ENCODE measurements around the gene GDPD2. TPM values are rescaled to one million over a fixed set of nuclear protein-coding genes. Genes with fewer than 3 reads are reported as not detected.

The GDPD2 gene
- total RNA-seq, 6 experiments from 2014 or later, result not detected

GRCh38 chrX:70479247-70479921, 56.3 kb downstream of the GDPD2 start:
- H3K27ac ChIP-seq, result no peak overlapping the region
- no peak overlapping the region for H3K4me3 ChIP-seq

DNA sequence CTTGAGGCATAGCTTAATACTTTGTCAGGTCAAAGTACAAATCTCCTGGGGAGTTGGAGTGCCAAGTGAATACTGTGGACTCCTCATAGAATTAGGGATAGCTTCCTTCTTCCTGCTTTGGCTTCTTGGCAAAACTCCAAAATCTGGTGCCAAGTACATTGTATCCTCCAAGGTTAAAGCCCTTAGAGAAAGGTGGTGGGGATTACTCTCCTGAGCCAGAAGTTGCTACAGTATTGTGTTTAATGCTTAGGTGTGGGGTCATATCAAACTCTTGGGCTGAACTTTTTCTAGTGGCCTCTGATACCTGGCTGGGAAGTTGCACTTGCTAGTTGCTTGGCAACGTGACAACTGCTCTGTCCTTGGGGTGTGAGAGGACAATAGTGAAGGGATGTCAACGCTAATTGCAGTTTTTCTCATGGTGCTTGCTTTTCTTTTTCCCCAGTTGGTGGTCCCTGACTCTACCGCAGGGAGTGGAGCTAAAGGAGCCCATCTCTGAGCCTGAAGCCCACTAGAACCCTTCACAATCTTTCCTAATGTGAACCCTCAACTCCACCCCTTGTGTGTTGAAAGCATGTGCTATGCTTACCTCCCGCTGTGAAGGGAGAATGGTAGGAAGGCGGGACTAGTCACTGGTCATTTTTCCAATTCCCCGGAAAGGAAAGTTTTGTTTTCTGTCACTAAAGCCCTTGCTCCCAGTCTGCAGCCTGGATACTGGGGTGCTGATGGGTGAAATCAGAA, 57.0 kb downstream of the GDPD2 start:
- H3K36me3 ChIP-seq, result no peaks in the 10 kb centered on the region
- no peak overlapping the region for H3K27ac ChIP-seq
- 51% methylated on average over 4 of the region's 6 CpGs for WGBS (ENCODE audit: insufficient coverage, low coverage, low lambda C conversion rate, missing lambda C conversion rate)
- H3K27me3 ChIP-seq, result peaks cover 3 to 6% of the 10 kb centered on the region in 2 donors
- ATAC-seq (no peak), DNase-seq (no peak)
- no peaks in the 10 kb centered on the region for H3K4me1 ChIP-seq
- no peaks in the 10 kb centered on the region for H3K9me3 ChIP-seq
- TF ChIP-seq POLR2A (IDR thresholded peaks at IDR 0.05), result no peak
- TF ChIP-seq, protein P1, sequence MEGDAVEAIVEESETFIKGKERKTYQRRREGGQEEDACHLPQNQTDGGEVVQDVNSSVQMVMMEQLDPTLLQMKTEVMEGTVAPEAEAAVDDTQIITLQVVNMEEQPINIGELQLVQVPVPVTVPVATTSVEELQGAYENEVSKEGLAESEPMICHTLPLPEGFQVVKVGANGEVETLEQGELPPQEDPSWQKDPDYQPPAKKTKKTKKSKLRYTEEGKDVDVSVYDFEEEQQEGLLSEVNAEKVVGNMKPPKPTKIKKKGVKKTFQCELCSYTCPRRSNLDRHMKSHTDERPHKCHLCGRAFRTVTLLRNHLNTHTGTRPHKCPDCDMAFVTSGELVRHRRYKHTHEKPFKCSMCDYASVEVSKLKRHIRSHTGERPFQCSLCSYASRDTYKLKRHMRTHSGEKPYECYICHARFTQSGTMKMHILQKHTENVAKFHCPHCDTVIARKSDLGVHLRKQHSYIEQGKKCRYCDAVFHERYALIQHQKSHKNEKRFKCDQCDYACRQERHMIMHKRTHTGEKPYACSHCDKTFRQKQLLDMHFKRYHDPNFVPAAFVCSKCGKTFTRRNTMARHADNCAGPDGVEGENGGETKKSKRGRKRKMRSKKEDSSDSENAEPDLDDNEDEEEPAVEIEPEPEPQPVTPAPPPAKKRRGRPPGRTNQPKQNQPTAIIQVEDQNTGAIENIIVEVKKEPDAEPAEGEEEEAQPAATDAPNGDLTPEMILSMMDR (IDR thresholded peaks at IDR 0.05), result no peak
- intact Hi-C loops (cut with DNase I), result no loop called here
- H3K4me3 ChIP-seq, result no peak overlapping the region

More at GRCh38 chrX:70479247-70479921, 56.3 kb downstream of the GDPD2 start:
- intact Hi-C loops (cut with DNase I), result no loop called here
- Histone ChIP-seq H3K36me3 (no peaks in the 10 kb centered on the region), H3K9me3 (no peaks in the 10 kb centered on the region), H3K4me1 (no peaks in the 10 kb centered on the region), H3K27me3 (peaks cover 3 to 6% of the 10 kb centered on the region in 2 donors)
- no peak for TF ChIP-seq POLR2A (IDR thresholded peaks at IDR 0.05)
- TF ChIP-seq, protein P1 (IDR thresholded peaks at IDR 0.05), result no peak
- DNase-seq (no peak), ATAC-seq (no peak)
- 36% methylated on average over 4 of the region's 4 CpGs for WGBS (ENCODE audit: insufficient coverage, low coverage, low lambda C conversion rate, missing lambda C conversion rate)

GRCh38 chrX:70480660-70481018, 57.5 kb downstream of the GDPD2 start:
- intact Hi-C loops (cut with DNase I), result no loop called here
- Histone ChIP-seq H3K4me1 (no peaks in the 10 kb centered on the region), H3K4me3 (no peak overlapping the region), H3K27ac (no peak overlapping the region), H3K27me3 (peaks cover 3 to 6% of the 10 kb centered on the region in 2 donors), H3K36me3 (no peaks in the 10 kb centered on the region), H3K9me3 (no peaks in the 10 kb centered on the region)
- TF ChIP-seq, protein P1 (IDR thresholded peaks at IDR 0.05), result no peak
- TF ChIP-seq POLR2A (IDR thresholded peaks at IDR 0.05), result no peak
- 35% methylated on average over 5 of the region's 9 CpGs for WGBS (ENCODE audit: insufficient coverage, low coverage, low lambda C conversion rate, missing lambda C conversion rate)
- DNase-seq (no peak), ATAC-seq (no peak)

DNA sequence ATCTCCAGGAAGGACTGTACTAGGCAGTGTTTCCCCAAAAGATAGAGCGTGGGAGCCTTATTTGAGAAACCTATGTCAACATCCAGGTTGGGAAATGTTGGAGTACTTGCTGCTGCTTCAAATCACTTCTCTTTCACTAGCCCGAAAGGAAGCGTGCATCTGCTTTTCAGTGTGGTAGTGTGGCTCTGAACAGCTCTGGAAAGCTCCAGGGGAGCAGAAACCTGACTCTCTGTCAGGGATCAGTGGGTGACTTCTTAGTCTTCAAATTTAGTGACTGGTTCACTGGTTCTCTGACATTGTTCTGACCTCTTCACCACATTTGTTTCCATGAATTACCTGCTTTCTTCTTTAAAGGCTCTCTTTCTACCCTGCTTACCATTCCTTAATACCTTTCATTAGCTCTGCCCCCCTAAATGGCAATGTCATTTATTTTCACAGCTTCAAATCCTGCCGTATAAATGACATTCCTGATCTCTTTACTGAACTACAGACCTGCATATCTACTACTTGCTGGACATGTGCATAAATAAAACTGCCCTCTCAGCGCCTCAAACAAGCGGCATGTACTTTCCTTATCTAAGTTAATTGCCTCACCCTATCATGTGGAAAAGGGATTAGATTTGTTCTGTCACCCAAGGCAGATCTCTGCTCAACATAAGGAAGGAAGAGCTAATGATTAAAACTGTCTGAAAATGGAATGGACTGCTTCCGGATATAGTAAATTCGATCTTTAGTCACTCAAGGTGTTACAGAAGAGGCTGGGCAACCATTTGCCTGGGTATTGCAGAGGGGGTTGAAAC, 58.6 kb downstream of the GDPD2 start:
- ATAC-seq, result no peak
- no peak overlapping the region for H3K27ac ChIP-seq
- H3K4me1 ChIP-seq, result no peaks in the 10 kb centered on the region
- peaks cover 3 to 6% of the 10 kb centered on the region in 2 donors for H3K27me3 ChIP-seq
- no peaks in the 10 kb centered on the region for H3K9me3 ChIP-seq
- no peak for DNase-seq
- no peak overlapping the region for H3K4me3 ChIP-seq
- intact Hi-C loops (cut with DNase I), result no loop called here
- TF ChIP-seq, protein P1 (IDR thresholded peaks at IDR 0.05), result no peak
- no peak for TF ChIP-seq POLR2A (IDR thresholded peaks at IDR 0.05)
- H3K36me3 ChIP-seq, result no peaks in the 10 kb centered on the region
- 50% methylated on average over 6 of the region's 8 CpGs for WGBS (ENCODE audit: insufficient coverage, low coverage, low lambda C conversion rate, missing lambda C conversion rate)

Measured in right lobe of liver (tissue), 6 donors.